GM23338 (cell line): ENCODE measurements around the gene DLG2. TPM values are rescaled to one million over a fixed set of nuclear protein-coding genes. Genes with fewer than 3 reads are reported as not detected.

Source experiments
- ATAC-seq: fragments of 200-7000 bp; cut with Tn5 transposase; 3 replicates; pipeline ENCODE4 v1.9.1; 2020
- DNase-seq: peaks from one replicate; pipeline ENCODE4 v3.0.0-alpha.2; 2015; ENCODE audit warnings: low spot score
- H2AFZ ChIP-seq: fragments of 200-600 bp; sonication (generic); 2 replicates; pipeline ENCODE4 v1.8.0; 2016; ENCODE audit warnings: antibody characterized with exemption, mild to moderate bottlenecking, moderate library complexity
- H3F3A ChIP-seq: fragments of 200-600 bp; sonication (generic); replicated peaks from 2 replicates; pipeline ENCODE4 v1.8.0; 2017; ENCODE audit warnings: antibody characterized with exemption, mixed run types, low read depth
- H3K27ac ChIP-seq: fragments of 200-600 bp; sonication (generic); 2 replicates; pipeline ENCODE4 v1.6.1; 2016; ENCODE audit warnings: low read depth
- H3K27me3 ChIP-seq: fragments of 200-600 bp; sonication (generic); 2 replicates; pipeline ENCODE4 v1.8.0; 2016; ENCODE audit warnings: mild to moderate bottlenecking, mixed run types, moderate library complexity; ENCODE audit not compliant: insufficient read depth
- H3K36me3 ChIP-seq: fragments of 200-600 bp; sonication (generic); 2 replicates; pipeline ENCODE4 v1.8.0; 2016; ENCODE audit warnings: mild to moderate bottlenecking; ENCODE audit not compliant: insufficient read depth
- H3K4me1 ChIP-seq: fragments of 200-600 bp; sonication (generic); 2 replicates; pipeline ENCODE4 v1.8.0; 2016; ENCODE audit warnings: mild to moderate bottlenecking, moderate library complexity; ENCODE audit not compliant: insufficient read depth
- H3K4me2 ChIP-seq: fragments of 200-600 bp; sonication (generic); 2 replicates; pipeline ENCODE4 v1.7.1; 2017; ENCODE audit warnings: mixed run types
- H3K4me3 ChIP-seq: fragments of 200-600 bp; sonication (generic); 2 replicates; pipeline ENCODE4 v1.6.1; 2016; ENCODE audit warnings: mixed run types
- H3K79me2 ChIP-seq: fragments of 200-600 bp; sonication (generic); replicated peaks from 2 replicates; pipeline ENCODE4 v1.8.0; 2017; ENCODE audit warnings: mild to moderate bottlenecking; ENCODE audit not compliant: insufficient read depth
- H3K9me2 ChIP-seq: fragments of 200-600 bp; sonication (generic); 2 replicates; pipeline ENCODE4 v1.8.0; 2017; ENCODE audit not compliant: insufficient read depth
- H4K20me1 ChIP-seq: fragments of 200-600 bp; sonication (generic); replicated peaks from 2 replicates; pipeline ENCODE4 v1.8.0; 2017; ENCODE audit warnings: mild to moderate bottlenecking; ENCODE audit not compliant: insufficient read depth
- H3K27ac Mint-ChIP-seq: 2 replicates; pipeline ENCODE4 v1.8.0; 2020; ENCODE audit warnings: inconsistent platforms, mild to moderate bottlenecking, moderate library complexity, mixed read lengths
- H3K27me3 Mint-ChIP-seq: 3 replicates; pipeline ENCODE4 v1.8.0; 2022; ENCODE audit warnings: low read depth, mild to moderate bottlenecking, moderate library complexity, mixed read lengths, inconsistent platforms; ENCODE audit not compliant: insufficient read depth, poor library complexity
- H3K36me3 Mint-ChIP-seq: 3 replicates; pipeline ENCODE4 v1.8.0; 2021; ENCODE audit warnings: low read depth, mild to moderate bottlenecking, inconsistent platforms, moderate library complexity, mixed read lengths
- H3K4me1 Mint-ChIP-seq: 3 replicates; pipeline ENCODE4 v1.8.0; 2020; ENCODE audit warnings: mild to moderate bottlenecking, inconsistent platforms, mixed read lengths
- H3K4me3 Mint-ChIP-seq: 3 replicates; pipeline ENCODE4 v1.8.0; 2021; ENCODE audit warnings: moderate library complexity, mild to moderate bottlenecking, inconsistent platforms, mixed read lengths
- H3K9me3 Mint-ChIP-seq: 3 replicates; pipeline ENCODE4 v1.8.0; 2020; ENCODE audit warnings: moderate library complexity, mild to moderate bottlenecking, inconsistent platforms, mixed read lengths
- CREB1 ChIP-seq: fragments of 250-450 bp; sonication (Bioruptor Pico); IDR thresholded peaks from 2 replicates; pipeline ENCODE4 v1.5.0; 2020; ENCODE audit warnings: low read depth, mild to moderate bottlenecking, moderate library complexity
- CTCF ChIP-seq, 2 experiments: fragments of 200-600 bp in 1 of 2; sonication (generic) in 1 of 2; conservative IDR thresholded peaks; 2 replicates each; pipeline versions ENCODE4 v1.5.1 to v1.6.1; 2016 to 2017; ENCODE audit warnings: antibody characterized with exemption in 2 of 2, low read depth in 2 of 2, mild to moderate bottlenecking in 2 of 2, moderate library complexity in 1 of 2
- EZH2 ChIP-seq: fragments of 200-600 bp; sonication (generic); IDR thresholded peaks from one replicate; pipeline ENCODE4 v1.8.0; 2017; ENCODE audit warnings: antibody characterized with exemption, mild to moderate bottlenecking, low read depth; ENCODE audit not compliant: unreplicated experiment
- EZH2phosphoT487 ChIP-seq: fragments of 200-600 bp; sonication (generic); IDR thresholded peaks from one replicate; pipeline ENCODE4 v1.8.1; 2018; ENCODE audit warnings: antibody characterized with exemption; ENCODE audit not compliant: unreplicated experiment
- JUNB ChIP-seq: IDR thresholded peaks from one replicate; pipeline ENCODE4 v1.6.1; 2016; ENCODE audit warnings: antibody characterized with exemption; ENCODE audit not compliant: unreplicated experiment
- NANOG ChIP-seq: IDR thresholded peaks from 2 replicates; pipeline ENCODE4 v1.6.1; 2016; ENCODE audit warnings: antibody characterized with exemption, borderline replicate concordance
- POLR2AphosphoS5 ChIP-seq: IDR thresholded peaks from 2 replicates; pipeline ENCODE4 v1.6.1; 2016; ENCODE audit warnings: antibody characterized with exemption, low read depth
- REST ChIP-seq: IDR thresholded peaks from one replicate; pipeline ENCODE4 v1.6.1; 2018; ENCODE audit warnings: antibody characterized with exemption; ENCODE audit not compliant: unreplicated experiment
- STAT1 ChIP-seq: IDR thresholded peaks from one replicate; pipeline ENCODE4 v1.6.1; 2016; ENCODE audit warnings: antibody characterized with exemption; ENCODE audit not compliant: unreplicated experiment
- ZNF114 ChIP-seq: fragments of 250-450 bp; sonication (Bioruptor Pico); IDR thresholded peaks from 2 replicates; pipeline ENCODE4 v1.5.0; 2020; ENCODE audit warnings: mild to moderate bottlenecking, moderate library complexity
- ZNF331 ChIP-seq: fragments of 250-450 bp; sonication (Bioruptor Pico); IDR thresholded peaks from 2 replicates; pipeline ENCODE4 v1.5.0; 2020; ENCODE audit warnings: low read depth, mild to moderate bottlenecking, moderate library complexity
- polyA plus RNA-seq: library from polyadenylated mRNA; unstranded; fragments of >200 nt; fragmentation: Nextera tagmentation; extraction: Ambion mirVana; gene quantifications from 2 replicates; pipeline ENCODE4 v1.2.1, GENCODE V29; 2016
- total RNA-seq: library from RNA; depleted of rRNA; stranded (reverse); fragments of >200 nt; shearing (Covaris generic); gene quantifications from 2 replicates; pipeline ENCODE4 v1.2.3, GENCODE V29; 2014
- TF ChIP-seq, protein P1 (sequence below): fragments of 250-450 bp; sonication (Bioruptor Pico); IDR thresholded peaks from 2 replicates; pipeline ENCODE4 v1.5.0; 2020; ENCODE audit warnings: mild to moderate bottlenecking, moderate library complexity
- TF ChIP-seq, protein P2 (sequence below): IDR thresholded peaks from 2 replicates; pipeline ENCODE4 v1.6.1; 2016; ENCODE audit warnings: antibody characterized with exemption

Gene DLG2
- total and polyA plus RNA-seq, 2 experiments from 2014 or later = 19.8 to 21.5 TPM

DNA sequence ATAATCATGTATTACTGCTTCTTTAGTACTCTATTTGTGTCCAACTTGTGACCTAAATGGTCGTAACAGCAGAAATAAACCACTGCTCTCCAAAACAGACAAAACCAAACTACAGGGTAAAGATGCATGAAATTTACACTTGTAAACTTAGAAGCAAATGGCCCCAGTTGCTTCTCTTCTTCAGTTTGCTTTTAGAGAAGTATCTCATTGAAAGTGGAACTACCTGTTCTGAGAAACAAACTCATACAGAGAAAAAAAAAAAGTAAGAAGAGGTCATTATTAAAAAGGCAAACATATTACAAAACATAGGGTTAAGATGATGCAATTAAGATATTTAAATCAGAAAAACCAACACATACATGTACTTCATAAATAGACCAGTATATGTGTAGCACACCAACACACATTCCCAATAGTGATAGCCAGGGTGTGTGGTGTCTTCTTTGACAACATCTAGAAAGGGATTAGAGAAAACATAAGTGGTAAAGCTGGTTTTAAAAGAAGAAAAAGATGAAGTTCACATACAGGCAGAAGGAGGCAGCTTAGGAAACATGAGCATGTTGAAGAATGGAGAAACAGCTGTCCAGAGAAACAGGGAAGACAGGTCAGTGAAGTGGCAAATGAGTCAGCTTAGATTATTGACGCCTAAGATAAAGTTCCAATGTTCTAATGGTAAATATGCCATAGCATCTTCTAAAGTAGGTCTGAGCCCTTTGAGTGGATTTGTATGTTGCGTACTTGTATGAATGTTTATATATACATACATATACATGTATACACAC is 1496.3 kb downstream of the DLG2 start:
- DNase-seq (no peak), ATAC-seq (no peak)
- no peaks in the 10 kb centered on the region for H3K4me1 ChIP-seq
- no peaks in the 10 kb centered on the region for H3K27me3 ChIP-seq
- no peak overlapping the region for H3K27ac ChIP-seq
- H3K36me3 ChIP-seq = no peaks in the 10 kb centered on the region
- TF ChIP-seq REST (no peak), POLR2AphosphoS5 (no peak), JUNB (no peak), STAT1 (no peak), ZNF114 (no peak), NANOG (no peak), CTCF (conservative IDR thresholded peaks at IDR 0.05; ENCODE audit: low read depth in 2 of 2) (no peak), EZH2 (no peak), EZH2phosphoT487 (no peak), CREB1 (CRISPR knock-in tag) (no peak), ZNF331 (no peak)
- TF ChIP-seq, protein P1, sequence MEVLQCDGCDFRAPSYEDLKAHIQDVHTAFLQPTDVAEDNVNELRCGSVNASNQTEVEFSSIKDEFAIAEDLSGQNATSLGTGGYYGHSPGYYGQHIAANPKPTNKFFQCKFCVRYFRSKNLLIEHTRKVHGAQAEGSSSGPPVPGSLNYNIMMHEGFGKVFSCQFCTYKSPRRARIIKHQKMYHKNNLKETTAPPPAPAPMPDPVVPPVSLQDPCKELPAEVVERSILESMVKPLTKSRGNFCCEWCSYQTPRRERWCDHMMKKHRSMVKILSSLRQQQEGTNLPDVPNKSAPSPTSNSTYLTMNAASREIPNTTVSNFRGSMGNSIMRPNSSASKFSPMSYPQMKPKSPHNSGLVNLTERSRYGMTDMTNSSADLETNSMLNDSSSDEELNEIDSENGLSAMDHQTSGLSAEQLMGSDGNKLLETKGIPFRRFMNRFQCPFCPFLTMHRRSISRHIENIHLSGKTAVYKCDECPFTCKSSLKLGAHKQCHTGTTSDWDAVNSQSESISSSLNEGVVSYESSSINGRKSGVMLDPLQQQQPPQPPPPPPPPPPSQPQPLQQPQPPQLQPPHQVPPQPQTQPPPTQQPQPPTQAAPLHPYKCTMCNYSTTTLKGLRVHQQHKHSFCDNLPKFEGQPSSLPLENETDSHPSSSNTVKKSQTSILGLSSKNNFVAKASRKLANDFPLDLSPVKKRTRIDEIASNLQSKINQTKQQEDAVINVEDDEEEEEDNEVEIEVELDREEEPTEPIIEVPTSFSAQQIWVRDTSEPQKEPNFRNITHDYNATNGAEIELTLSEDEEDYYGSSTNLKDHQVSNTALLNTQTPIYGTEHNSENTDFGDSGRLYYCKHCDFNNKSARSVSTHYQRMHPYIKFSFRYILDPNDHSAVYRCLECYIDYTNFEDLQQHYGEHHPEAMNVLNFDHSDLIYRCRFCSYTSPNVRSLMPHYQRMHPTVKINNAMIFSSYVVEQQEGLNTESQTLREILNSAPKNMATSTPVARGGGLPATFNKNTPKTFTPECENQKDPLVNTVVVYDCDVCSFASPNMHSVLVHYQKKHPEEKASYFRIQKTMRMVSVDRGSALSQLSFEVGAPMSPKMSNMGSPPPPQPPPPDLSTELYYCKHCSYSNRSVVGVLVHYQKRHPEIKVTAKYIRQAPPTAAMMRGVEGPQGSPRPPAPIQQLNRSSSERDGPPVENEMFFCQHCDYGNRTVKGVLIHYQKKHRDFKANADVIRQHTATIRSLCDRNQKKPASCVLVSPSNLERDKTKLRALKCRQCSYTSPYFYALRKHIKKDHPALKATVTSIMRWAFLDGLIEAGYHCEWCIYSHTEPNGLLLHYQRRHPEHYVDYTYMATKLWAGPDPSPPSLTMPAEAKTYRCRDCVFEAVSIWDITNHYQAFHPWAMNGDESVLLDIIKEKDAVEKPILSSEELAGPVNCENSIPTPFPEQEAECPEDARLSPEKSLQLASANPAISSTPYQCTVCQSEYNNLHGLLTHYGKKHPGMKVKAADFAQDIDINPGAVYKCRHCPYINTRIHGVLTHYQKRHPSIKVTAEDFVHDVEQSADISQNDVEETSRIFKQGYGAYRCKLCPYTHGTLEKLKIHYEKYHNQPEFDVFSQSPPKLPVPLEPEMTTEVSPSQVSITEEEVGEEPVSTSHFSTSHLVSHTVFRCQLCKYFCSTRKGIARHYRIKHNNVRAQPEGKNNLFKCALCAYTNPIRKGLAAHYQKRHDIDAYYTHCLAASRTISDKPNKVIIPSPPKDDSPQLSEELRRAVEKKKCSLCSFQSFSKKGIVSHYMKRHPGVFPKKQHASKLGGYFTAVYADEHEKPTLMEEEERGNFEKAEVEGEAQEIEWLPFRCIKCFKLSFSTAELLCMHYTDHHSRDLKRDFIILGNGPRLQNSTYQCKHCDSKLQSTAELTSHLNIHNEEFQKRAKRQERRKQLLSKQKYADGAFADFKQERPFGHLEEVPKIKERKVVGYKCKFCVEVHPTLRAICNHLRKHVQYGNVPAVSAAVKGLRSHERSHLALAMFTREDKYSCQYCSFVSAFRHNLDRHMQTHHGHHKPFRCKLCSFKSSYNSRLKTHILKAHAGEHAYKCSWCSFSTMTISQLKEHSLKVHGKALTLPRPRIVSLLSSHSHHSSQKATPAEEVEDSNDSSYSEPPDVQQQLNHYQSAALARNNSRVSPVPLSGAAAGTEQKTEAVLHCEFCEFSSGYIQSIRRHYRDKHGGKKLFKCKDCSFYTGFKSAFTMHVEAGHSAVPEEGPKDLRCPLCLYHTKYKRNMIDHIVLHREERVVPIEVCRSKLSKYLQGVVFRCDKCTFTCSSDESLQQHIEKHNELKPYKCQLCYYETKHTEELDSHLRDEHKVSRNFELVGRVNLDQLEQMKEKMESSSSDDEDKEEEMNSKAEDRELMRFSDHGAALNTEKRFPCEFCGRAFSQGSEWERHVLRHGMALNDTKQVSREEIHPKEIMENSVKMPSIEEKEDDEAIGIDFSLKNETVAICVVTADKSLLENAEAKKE (CRISPR knock-in tag) = no peak
- TF ChIP-seq, protein P2, sequence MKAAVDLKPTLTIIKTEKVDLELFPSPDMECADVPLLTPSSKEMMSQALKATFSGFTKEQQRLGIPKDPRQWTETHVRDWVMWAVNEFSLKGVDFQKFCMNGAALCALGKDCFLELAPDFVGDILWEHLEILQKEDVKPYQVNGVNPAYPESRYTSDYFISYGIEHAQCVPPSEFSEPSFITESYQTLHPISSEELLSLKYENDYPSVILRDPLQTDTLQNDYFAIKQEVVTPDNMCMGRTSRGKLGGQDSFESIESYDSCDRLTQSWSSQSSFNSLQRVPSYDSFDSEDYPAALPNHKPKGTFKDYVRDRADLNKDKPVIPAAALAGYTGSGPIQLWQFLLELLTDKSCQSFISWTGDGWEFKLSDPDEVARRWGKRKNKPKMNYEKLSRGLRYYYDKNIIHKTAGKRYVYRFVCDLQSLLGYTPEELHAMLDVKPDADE = no peak
- no peak overlapping the region for H3K4me2 ChIP-seq
- H3K27ac Mint-ChIP-seq = no peak overlapping the region
- H3K4me1 Mint-ChIP-seq = peaks cover 3% of the 10 kb centered on the region; the same call in 2 of the 3 replicates
- H4K20me1 ChIP-seq = no peaks in the 10 kb centered on the region
- H3K36me3 Mint-ChIP-seq = no peaks in the 10 kb centered on the region
- no peaks in the 10 kb centered on the region for H3K9me3 Mint-ChIP-seq
- no peaks in the 10 kb centered on the region for H3K9me2 ChIP-seq
- no peaks in the 10 kb centered on the region for H3K27me3 Mint-ChIP-seq
- H3K4me3 ChIP-seq = no peak overlapping the region
- H3K79me2 ChIP-seq = no peaks in the 10 kb centered on the region
- no peaks in the 10 kb centered on the region for H3F3A ChIP-seq
- H2AFZ ChIP-seq = no peak overlapping the region
- H3K4me3 Mint-ChIP-seq = no peak overlapping the region
